GM18498 (cell line): ENCODE results near the gene BCKDK.
"Not testable (repeated sequence)": the region's sequence is repeated elsewhere in the genome, so short reads cannot be mapped to it uniquely, and the experiment has no call there.

Experiments used
- ATAC-seq: cut with Tn5 transposase; IDR thresholded peaks from one replicate; pipeline ENCODE4 v1.9.1; 2021; ENCODE audit warnings: mild to moderate bottlenecking, moderate library complexity; ENCODE audit not compliant: unreplicated experiment

Gene BCKDK

GRCh38 chr16:31141071-31141469 lies 32.9 kb downstream of the BCKDK start:
- ATAC-seq, result not testable (repeated sequence)

GRCh38 chr16:31141489-31142108 lies 33.4 kb downstream of the BCKDK start:
- ATAC-seq, result no peak

- ATAC-seq, result peak; percentile 93
Measured at GRCh38 chr16:31142109-31143010, 34.2 kb downstream of the BCKDK start.

GRCh38 chr16:31143011-31143693 lies 35.0 kb downstream of the BCKDK start:
- ATAC-seq, result no peak

GRCh38 chr16:31143694-31144148 lies 35.5 kb downstream of the BCKDK start:
- ATAC-seq, result no peak

- not testable (repeated sequence) for ATAC-seq
Measured at GRCh38 chr16:31144418-31144817, 36.2 kb downstream of the BCKDK start.

- no peak for ATAC-seq
Measured at GRCh38 chr16:31145398-31145990, 37.3 kb downstream of the BCKDK start.

GRCh38 chr16:31147574-31147973 lies 39.4 kb downstream of the BCKDK start:
- ATAC-seq, result no peak

GRCh38 chr16:31148281-31148728 lies 40.1 kb downstream of the BCKDK start:
- no peak for ATAC-seq

- ATAC-seq, result no peak
Measured at GRCh38 chr16:31148896-31149295, 40.7 kb downstream of the BCKDK start.

GRCh38 chr16:31149332-31149731 lies 41.1 kb downstream of the BCKDK start:
- no peak for ATAC-seq

GRCh38 chr16:31149894-31150890 lies 42.0 kb downstream of the BCKDK start, which contains the start of gene PRSS36:
PRSS36 (minus strand) TSS chr16:31150066; CDS start chr16:31150035, 31 bp downstream.
- no peak for ATAC-seq

- not testable (repeated sequence) for ATAC-seq
Measured at GRCh38 chr16:31150976-31151375, 42.8 kb downstream of the BCKDK start.

GRCh38 chr16:31157136-31157535 lies 49.0 kb downstream of the BCKDK start:
- no peak for ATAC-seq
